ENCODE results near the gene AIDA. TPM values are rescaled to one million over a fixed set of nuclear protein-coding genes. Genes with fewer than 3 reads are reported as not detected.

AIDA gene
- total RNA-seq, 2 donors from 2014 or later, result 51.2 to 54.8 TPM

GRCh38 chr1:222734740-222735139 is 22.4 kb upstream of the AIDA start:
- Mint-ChIP-seq H3K4me3 (no peak overlapping the region), H3K27ac (peak overlapping the region; percentile 24), H3K27me3 (no peaks in the 10 kb centered on the region), H3K4me1 (no peaks in the 10 kb centered on the region), H3K9me3 (no peaks in the 10 kb centered on the region), H3K36me3 (ENCODE audit: low read depth) (peaks cover 59% of the 10 kb centered on the region)
- no peak for ATAC-seq (replicated peaks)

- H3K4me3 Mint-ChIP-seq, result no peak overlapping the region
- ATAC-seq (replicated peaks), result peak; percentile 29
- H3K27me3 Mint-ChIP-seq, result no peaks in the 10 kb centered on the region
- H3K27ac Mint-ChIP-seq, result no peak overlapping the region
- H3K4me1 Mint-ChIP-seq, result no peaks in the 10 kb centered on the region
- H3K9me3 Mint-ChIP-seq, result no peaks in the 10 kb centered on the region
- H3K36me3 Mint-ChIP-seq (ENCODE audit: low read depth), result peaks cover 82% of the 10 kb centered on the region
Observed at GRCh38 chr1:222732216-222733159, 20.2 kb upstream of the AIDA start.

- H3K9me3 Mint-ChIP-seq, result no peaks in the 10 kb centered on the region
- no peaks in the 10 kb centered on the region for H3K27me3 Mint-ChIP-seq
- no peak overlapping the region for H3K4me3 Mint-ChIP-seq
- no peak for ATAC-seq (replicated peaks)
- no peaks in the 10 kb centered on the region for H3K4me1 Mint-ChIP-seq
- peaks cover 98% of the 10 kb centered on the region for H3K36me3 Mint-ChIP-seq (ENCODE audit: low read depth)
- no peak overlapping the region for H3K27ac Mint-ChIP-seq
Observed at GRCh38 chr1:222730866-222731265, 18.6 kb upstream of the AIDA start.

- Mint-ChIP-seq H3K4me1 (no peaks in the 10 kb centered on the region), H3K27me3 (no peaks in the 10 kb centered on the region), H3K9me3 (no peaks in the 10 kb centered on the region), H3K4me3 (no peak overlapping the region), H3K27ac (no peak overlapping the region), H3K36me3 (ENCODE audit: low read depth) (peaks cover 100% of the 10 kb centered on the region)
- ATAC-seq (replicated peaks), result no peak
Observed at GRCh38 chr1:222728746-222729145, 16.5 kb upstream of the AIDA start.

- H3K4me1 Mint-ChIP-seq, result peaks cover 9% of the 10 kb centered on the region
- H3K9me3 Mint-ChIP-seq, result no peaks in the 10 kb centered on the region
- peaks cover 89% of the 10 kb centered on the region for H3K36me3 Mint-ChIP-seq (ENCODE audit: low read depth)
- no peaks in the 10 kb centered on the region for H3K27me3 Mint-ChIP-seq
- ATAC-seq (replicated peaks), result no peak
- no peak overlapping the region for H3K4me3 Mint-ChIP-seq
- H3K27ac Mint-ChIP-seq, result no peak overlapping the region
Observed at GRCh38 chr1:222716393-222716792, 4.1 kb upstream of the AIDA start.

GRCh38 chr1:222713091-222713961 is 1.0 kb upstream of the AIDA start:
- peak overlapping the region; percentile 99 for H3K27ac Mint-ChIP-seq
- peaks cover 89% of the 10 kb centered on the region for H3K36me3 Mint-ChIP-seq (ENCODE audit: low read depth)
- no peaks in the 10 kb centered on the region for H3K27me3 Mint-ChIP-seq
- H3K4me1 Mint-ChIP-seq, result peaks cover 18% of the 10 kb centered on the region
- H3K9me3 Mint-ChIP-seq, result no peaks in the 10 kb centered on the region
- ATAC-seq (replicated peaks), result peak; percentile 67
- peak overlapping the region; percentile 99 for H3K4me3 Mint-ChIP-seq

GRCh38 chr1:222711319-222712252 is 705 bp downstream of the AIDA start:
- Mint-ChIP-seq H3K36me3 (ENCODE audit: low read depth) (peaks cover 74% of the 10 kb centered on the region), H3K4me1 (peaks cover 14% of the 10 kb centered on the region), H3K27ac (peak overlapping the region; percentile 99), H3K27me3 (no peaks in the 10 kb centered on the region), H3K4me3 (peak overlapping the region; percentile 99), H3K9me3 (no peaks in the 10 kb centered on the region)
- peak; percentile 54 for ATAC-seq (replicated peaks)

- peak overlapping the region; percentile 99 for H3K4me3 Mint-ChIP-seq
- peaks cover 27% of the 10 kb centered on the region for H3K4me1 Mint-ChIP-seq
- H3K27ac Mint-ChIP-seq, result peak overlapping the region; percentile 99
- no peaks in the 10 kb centered on the region for H3K27me3 Mint-ChIP-seq
- no peaks in the 10 kb centered on the region for H3K9me3 Mint-ChIP-seq
- no peak for ATAC-seq (replicated peaks)
- H3K36me3 Mint-ChIP-seq (ENCODE audit: low read depth), result peaks cover 62% of the 10 kb centered on the region
Observed at GRCh38 chr1:222709700-222710153, 2.6 kb downstream of the AIDA start.

- H3K27me3 Mint-ChIP-seq, result no peaks in the 10 kb centered on the region
- H3K4me3 Mint-ChIP-seq, result no peak overlapping the region
- no peak overlapping the region for H3K27ac Mint-ChIP-seq
- peaks cover 32% of the 10 kb centered on the region for H3K4me1 Mint-ChIP-seq
- H3K36me3 Mint-ChIP-seq (ENCODE audit: low read depth), result peaks cover 63% of the 10 kb centered on the region
- no peaks in the 10 kb centered on the region for H3K9me3 Mint-ChIP-seq
- ATAC-seq (replicated peaks), result no peak
Observed at GRCh38 chr1:222706815-222707214, 5.5 kb downstream of the AIDA start.

GRCh38 chr1:222704260-222704659 is 8.0 kb downstream of the AIDA start:
- Mint-ChIP-seq H3K9me3 (no peaks in the 10 kb centered on the region), H3K27me3 (no peaks in the 10 kb centered on the region), H3K36me3 (ENCODE audit: low read depth) (peaks cover 62% of the 10 kb centered on the region), H3K4me1 (peaks cover 23% of the 10 kb centered on the region), H3K27ac (no peak overlapping the region), H3K4me3 (no peak overlapping the region)
- ATAC-seq (replicated peaks), result no peak

GRCh38 chr1:222702210-222702609 is 10.1 kb downstream of the AIDA start:
- H3K27me3 Mint-ChIP-seq, result no peaks in the 10 kb centered on the region
- peaks cover 67% of the 10 kb centered on the region for H3K36me3 Mint-ChIP-seq (ENCODE audit: low read depth)
- peaks cover 23% of the 10 kb centered on the region for H3K4me1 Mint-ChIP-seq
- H3K9me3 Mint-ChIP-seq, result no peaks in the 10 kb centered on the region
- H3K27ac Mint-ChIP-seq, result no peak overlapping the region
- no peak for ATAC-seq (replicated peaks)
- H3K4me3 Mint-ChIP-seq, result no peak overlapping the region

- H3K27me3 Mint-ChIP-seq, result no peaks in the 10 kb centered on the region
- no peak overlapping the region for H3K27ac Mint-ChIP-seq
- no peaks in the 10 kb centered on the region for H3K9me3 Mint-ChIP-seq
- H3K4me3 Mint-ChIP-seq, result no peak overlapping the region
- ATAC-seq (replicated peaks), result no peak
- H3K4me1 Mint-ChIP-seq, result peaks cover 5% of the 10 kb centered on the region
- H3K36me3 Mint-ChIP-seq (ENCODE audit: low read depth), result peaks cover 73% of the 10 kb centered on the region
Observed at GRCh38 chr1:222697826-222698225, 14.5 kb downstream of the AIDA start.

- ATAC-seq (replicated peaks), result peak; percentile 56
- Mint-ChIP-seq H3K4me3 (no peak overlapping the region), H3K9me3 (no peaks in the 10 kb centered on the region), H3K27ac (no peak overlapping the region), H3K27me3 (no peaks in the 10 kb centered on the region), H3K36me3 (ENCODE audit: low read depth) (peaks cover 73% of the 10 kb centered on the region), H3K4me1 (peaks cover 10% of the 10 kb centered on the region)
Observed at GRCh38 chr1:222697203-222697602, 15.1 kb downstream of the AIDA start.

- Mint-ChIP-seq H3K36me3 (ENCODE audit: low read depth) (peaks cover 70% of the 10 kb centered on the region), H3K4me3 (no peak overlapping the region), H3K27me3 (no peaks in the 10 kb centered on the region), H3K4me1 (peaks cover 10% of the 10 kb centered on the region), H3K9me3 (no peaks in the 10 kb centered on the region), H3K27ac (no peak overlapping the region)
- ATAC-seq (replicated peaks), result no peak
Observed at GRCh38 chr1:222696741-222697140, 15.6 kb downstream of the AIDA start.

Measured in activated T-helper 17 cell treated with anti-CD3 and anti-CD28 coated beads, Interleukin-2, amount 50 U/mL, for 72 hours (primary cell).